HepG2 (cell line): ENCODE measurements around the gene ZNF483. TPM values are rescaled to one million over a fixed set of nuclear protein-coding genes. Genes with fewer than 3 reads are reported as not detected.
A peak's percentile ranks its signal among the peaks of the same experiment; 100 is the strongest.

ENCODE experiments used
- ATF1 ChIP-seq: IDR thresholded peaks from 2 replicates; pipeline ENCODE4 v1.6.1; 2016; ENCODE audit warnings: mild to moderate bottlenecking, control low read depth
- EED ChIP-seq: sonication (generic); formaldehyde crosslinking; IDR thresholded peaks from 2 replicates; pipeline ENCODE4 v1.5.0; 2020; ENCODE audit warnings: mild to moderate bottlenecking, missing genetic modification reagents
- FOXO1 ChIP-seq: sonication (generic); formaldehyde crosslinking; IDR thresholded peaks from 2 replicates; pipeline ENCODE4 v1.4.0; 2020; ENCODE audit warnings: missing genetic modification reagents
- MZF1 ChIP-seq: sonication (generic); formaldehyde crosslinking; IDR thresholded peaks from 2 replicates; pipeline ENCODE4 v1.8.1; 2023; ENCODE audit warnings: mild to moderate bottlenecking, missing genetic modification reagents, borderline replicate concordance
- NFKB2 ChIP-seq: sonication (generic); formaldehyde crosslinking; IDR thresholded peaks from 2 replicates; pipeline ENCODE4 v1.4.0; 2020; ENCODE audit warnings: missing genetic modification reagents, borderline replicate concordance
- PHF20 ChIP-seq: sonication (generic); formaldehyde crosslinking; IDR thresholded peaks from 2 replicates; pipeline ENCODE4 v1.5.0; 2020; ENCODE audit warnings: mild to moderate bottlenecking, missing genetic modification reagents
- RBM39 ChIP-seq: fragments of 200-400 bp; formaldehyde crosslinking; IDR thresholded peaks from one replicate; pipeline ENCODE4 v1.6.1; 2018; ENCODE audit warnings: antibody characterized with exemption, mild to moderate bottlenecking, low read depth, low read length; ENCODE audit not compliant: poor library complexity, severe bottlenecking
- RNF2 ChIP-seq: fragments of 450-650 bp; conservative IDR thresholded peaks from 2 replicates; pipeline ENCODE4 v1.6.1; 2016; ENCODE audit warnings: low read depth
- YY1 ChIP-seq: IDR thresholded peaks from 2 replicates; pipeline ENCODE4 v1.6.1; 2011; ENCODE audit warnings: low read length, low read depth, moderate library complexity, mild to moderate bottlenecking; ENCODE audit not compliant: insufficient read depth, insufficient replicate concordance
- ZBTB3 ChIP-seq: sonication (generic); formaldehyde crosslinking; IDR thresholded peaks from 2 replicates; pipeline ENCODE4 v1.4.0; 2020; ENCODE audit warnings: low read depth, mild to moderate bottlenecking, moderate library complexity, missing genetic modification reagents, borderline replicate concordance
- ZNF317 ChIP-seq: sonication (generic); formaldehyde crosslinking; IDR thresholded peaks from 2 replicates; pipeline ENCODE4 v1.5.0; 2020; ENCODE audit warnings: mild to moderate bottlenecking, missing genetic modification reagents
- ZNF562 ChIP-seq: sonication (generic); formaldehyde crosslinking; IDR thresholded peaks from 2 replicates; pipeline ENCODE4 v1.8.0; 2022; ENCODE audit warnings: missing genetic modification reagents, borderline replicate concordance
- ZNF615 ChIP-seq: sonication (generic); formaldehyde crosslinking; IDR thresholded peaks from 2 replicates; pipeline ENCODE4 v1.5.0; 2020; ENCODE audit warnings: mild to moderate bottlenecking, missing genetic modification reagents, borderline replicate concordance
- polyA plus RNA-seq, 8 experiments: library from polyadenylated mRNA; depleted of rRNA in 3 of 8; stranded (reverse) in 7 of 8; unstranded in 1 of 8; fragments of >200 nt; fragmentation: Illumina TruSeq in 4 of 8; extraction: Trizol in 4 of 8; gene quantifications; 2 replicates each; pipeline versions ENCODE4 v1.2.1 to v1.2.3, GENCODE V29; 2011 to 2016; ENCODE audit warnings: low read depth in 4 of 8, missing spikeins in 1 of 8, mixed read lengths in 1 of 8; ENCODE audit not compliant: insufficient read depth in 1 of 8
- total RNA-seq, 5 experiments: library from RNA; depleted of rRNA; stranded (reverse); fragments of >200 nt; fragmentation: Illumina TruSeq; extraction: Trizol; gene quantifications; 2 replicates each; pipeline ENCODE4 v1.2.3, GENCODE V29; 2016; ENCODE audit warnings: low read depth in 1 of 5
- TF ChIP-seq, protein P1 (sequence below): sonication (generic); formaldehyde crosslinking; IDR thresholded peaks from 2 replicates; pipeline ENCODE4 v1.5.0; 2020; ENCODE audit warnings: missing genetic modification reagents
- TF ChIP-seq, protein P2 (sequence below): sonication (generic); formaldehyde crosslinking; IDR thresholded peaks from 2 replicates; pipeline ENCODE4 v1.5.0; 2020; ENCODE audit warnings: mild to moderate bottlenecking, missing genetic modification reagents, borderline replicate concordance
- TF ChIP-seq, protein P3 (sequence below): sonication (generic); formaldehyde crosslinking; conservative IDR thresholded peaks from 2 replicates; pipeline ENCODE4 v1.4.0; 2020; ENCODE audit warnings: mild to moderate bottlenecking, missing genetic modification reagents, moderate library complexity

The ZNF483 gene
- total and polyA plus RNA-seq, 2 of the 13 experiments (the other 11 are each of a cell fraction or from before 2014, with no cell fraction given): 2.0 to 9.5 TPM

DNA sequence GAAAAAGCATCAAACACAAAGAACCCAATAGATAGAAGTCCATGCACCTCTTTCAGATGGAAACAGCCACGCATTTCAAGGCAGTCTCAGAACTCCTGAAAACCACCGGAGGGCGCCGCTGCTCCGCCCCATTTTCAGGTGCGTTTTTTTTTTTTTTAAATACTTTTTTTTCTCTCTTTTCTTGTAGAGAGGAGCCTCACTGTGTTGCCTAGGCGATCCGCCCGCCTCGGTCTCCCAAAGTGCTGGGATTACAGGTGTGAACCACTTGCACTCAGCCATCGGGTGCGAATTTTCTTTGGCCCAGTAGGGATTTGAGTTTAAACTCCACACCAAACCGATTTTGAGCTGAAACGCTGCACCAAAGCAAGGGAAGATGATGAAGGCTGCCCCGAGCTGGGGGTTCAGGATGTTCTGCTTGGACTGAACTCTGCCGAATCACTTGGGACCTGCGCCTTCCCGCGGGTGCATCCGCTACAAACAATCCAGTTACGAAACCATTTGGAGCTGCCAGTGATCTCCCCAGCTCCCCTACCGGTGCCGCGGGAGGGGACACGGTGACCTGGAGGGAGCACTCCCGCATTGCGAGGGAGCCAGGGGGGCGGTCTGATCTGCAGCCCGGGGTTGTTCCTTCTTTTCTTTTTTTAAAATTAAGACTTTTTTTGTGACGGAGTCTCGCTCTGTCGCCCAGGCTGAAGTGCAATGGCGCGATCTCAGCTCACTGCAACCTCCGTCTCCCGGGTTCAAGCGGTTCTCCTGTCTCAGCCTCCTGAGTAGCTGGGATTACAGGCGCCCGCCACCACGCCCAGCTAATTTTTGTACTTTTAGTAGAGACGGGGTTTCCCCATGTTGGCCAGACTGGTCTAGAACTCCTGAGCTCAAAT lies 73.1 kb downstream of the ZNF483 start (continued):
- TF ChIP-seq, protein P1, sequence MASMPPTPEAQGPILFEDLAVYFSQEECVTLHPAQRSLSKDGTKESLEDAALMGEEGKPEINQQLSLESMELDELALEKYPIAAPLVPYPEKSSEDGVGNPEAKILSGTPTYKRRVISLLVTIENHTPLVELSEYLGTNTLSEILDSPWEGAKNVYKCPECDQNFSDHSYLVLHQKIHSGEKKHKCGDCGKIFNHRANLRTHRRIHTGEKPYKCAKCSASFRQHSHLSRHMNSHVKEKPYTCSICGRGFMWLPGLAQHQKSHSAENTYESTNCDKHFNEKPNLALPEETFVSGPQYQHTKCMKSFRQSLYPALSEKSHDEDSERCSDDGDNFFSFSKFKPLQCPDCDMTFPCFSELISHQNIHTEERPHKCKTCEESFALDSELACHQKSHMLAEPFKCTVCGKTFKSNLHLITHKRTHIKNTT (CRISPR knock-in tag): no peak
- TF ChIP-seq FOXO1 (no peak), RNF2 (no peak), ATF1 (no peak), PHF20 (CRISPR knock-in tag) (no peak), NFKB2 (peak; percentile 48; the same call in 1 of the 2 replicates), ZNF615 (CRISPR knock-in tag) (0 out of 2 replicates have a peak, but pooled peaks have one; percentile 34), ZBTB3 (CRISPR knock-in tag) (no peak), YY1 (no peak), MZF1 (CRISPR knock-in tag) (no peak), EED (CRISPR knock-in tag) (no peak), RBM39 (no peak), ZNF562 (CRISPR knock-in tag) (no peak), ZNF317 (0 out of 2 replicates have a peak, but pooled peaks have one; percentile 18)
- TF ChIP-seq, protein P2, sequence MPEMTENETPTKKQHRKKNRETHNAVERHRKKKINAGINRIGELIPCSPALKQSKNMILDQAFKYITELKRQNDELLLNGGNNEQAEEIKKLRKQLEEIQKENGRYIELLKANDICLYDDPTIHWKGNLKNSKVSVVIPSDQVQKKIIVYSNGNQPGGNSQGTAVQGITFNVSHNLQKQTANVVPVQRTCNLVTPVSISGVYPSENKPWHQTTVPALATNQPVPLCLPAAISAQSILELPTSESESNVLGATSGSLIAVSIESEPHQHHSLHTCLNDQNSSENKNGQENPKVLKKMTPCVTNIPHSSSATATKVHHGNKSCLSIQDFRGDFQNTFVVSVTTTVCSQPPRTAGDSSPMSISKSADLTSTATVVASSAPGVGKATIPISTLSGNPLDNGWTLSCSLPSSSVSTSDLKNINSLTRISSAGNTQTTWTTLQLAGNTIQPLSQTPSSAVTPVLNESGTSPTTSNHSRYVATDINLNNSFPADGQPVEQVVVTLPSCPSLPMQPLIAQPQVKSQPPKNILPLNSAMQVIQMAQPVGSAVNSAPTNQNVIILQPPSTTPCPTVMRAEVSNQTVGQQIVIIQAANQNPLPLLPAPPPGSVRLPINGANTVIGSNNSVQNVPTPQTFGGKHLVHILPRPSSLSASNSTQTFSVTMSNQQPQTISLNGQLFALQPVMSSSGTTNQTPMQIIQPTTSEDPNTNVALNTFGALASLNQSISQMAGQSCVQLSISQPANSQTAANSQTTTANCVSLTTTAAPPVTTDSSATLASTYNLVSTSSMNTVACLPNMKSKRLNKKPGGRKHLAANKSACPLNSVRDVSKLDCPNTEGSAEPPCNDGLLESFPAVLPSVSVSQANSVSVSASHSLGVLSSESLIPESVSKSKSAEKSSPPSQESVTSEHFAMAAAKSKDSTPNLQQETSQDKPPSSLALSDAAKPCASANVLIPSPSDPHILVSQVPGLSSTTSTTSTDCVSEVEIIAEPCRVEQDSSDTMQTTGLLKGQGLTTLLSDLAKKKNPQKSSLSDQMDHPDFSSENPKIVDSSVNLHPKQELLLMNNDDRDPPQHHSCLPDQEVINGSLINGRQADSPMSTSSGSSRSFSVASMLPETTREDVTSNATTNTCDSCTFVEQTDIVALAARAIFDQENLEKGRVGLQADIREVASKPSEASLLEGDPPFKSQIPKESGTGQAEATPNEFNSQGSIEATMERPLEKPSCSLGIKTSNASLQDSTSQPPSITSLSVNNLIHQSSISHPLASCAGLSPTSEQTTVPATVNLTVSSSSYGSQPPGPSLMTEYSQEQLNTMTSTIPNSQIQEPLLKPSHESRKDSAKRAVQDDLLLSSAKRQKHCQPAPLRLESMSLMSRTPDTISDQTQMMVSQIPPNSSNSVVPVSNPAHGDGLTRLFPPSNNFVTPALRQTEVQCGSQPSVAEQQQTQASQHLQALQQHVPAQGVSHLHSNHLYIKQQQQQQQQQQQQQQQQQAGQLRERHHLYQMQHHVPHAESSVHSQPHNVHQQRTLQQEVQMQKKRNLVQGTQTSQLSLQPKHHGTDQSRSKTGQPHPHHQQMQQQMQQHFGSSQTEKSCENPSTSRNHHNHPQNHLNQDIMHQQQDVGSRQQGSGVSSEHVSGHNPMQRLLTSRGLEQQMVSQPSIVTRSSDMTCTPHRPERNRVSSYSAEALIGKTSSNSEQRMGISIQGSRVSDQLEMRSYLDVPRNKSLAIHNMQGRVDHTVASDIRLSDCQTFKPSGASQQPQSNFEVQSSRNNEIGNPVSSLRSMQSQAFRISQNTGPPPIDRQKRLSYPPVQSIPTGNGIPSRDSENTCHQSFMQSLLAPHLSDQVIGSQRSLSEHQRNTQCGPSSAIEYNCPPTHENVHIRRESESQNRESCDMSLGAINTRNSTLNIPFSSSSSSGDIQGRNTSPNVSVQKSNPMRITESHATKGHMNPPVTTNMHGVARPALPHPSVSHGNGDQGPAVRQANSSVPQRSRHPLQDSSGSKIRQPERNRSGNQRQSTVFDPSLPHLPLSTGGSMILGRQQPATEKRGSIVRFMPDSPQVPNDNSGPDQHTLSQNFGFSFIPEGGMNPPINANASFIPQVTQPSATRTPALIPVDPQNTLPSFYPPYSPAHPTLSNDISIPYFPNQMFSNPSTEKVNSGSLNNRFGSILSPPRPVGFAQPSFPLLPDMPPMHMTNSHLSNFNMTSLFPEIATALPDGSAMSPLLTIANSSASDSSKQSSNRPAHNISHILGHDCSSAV: no peak
- TF ChIP-seq, protein P3, sequence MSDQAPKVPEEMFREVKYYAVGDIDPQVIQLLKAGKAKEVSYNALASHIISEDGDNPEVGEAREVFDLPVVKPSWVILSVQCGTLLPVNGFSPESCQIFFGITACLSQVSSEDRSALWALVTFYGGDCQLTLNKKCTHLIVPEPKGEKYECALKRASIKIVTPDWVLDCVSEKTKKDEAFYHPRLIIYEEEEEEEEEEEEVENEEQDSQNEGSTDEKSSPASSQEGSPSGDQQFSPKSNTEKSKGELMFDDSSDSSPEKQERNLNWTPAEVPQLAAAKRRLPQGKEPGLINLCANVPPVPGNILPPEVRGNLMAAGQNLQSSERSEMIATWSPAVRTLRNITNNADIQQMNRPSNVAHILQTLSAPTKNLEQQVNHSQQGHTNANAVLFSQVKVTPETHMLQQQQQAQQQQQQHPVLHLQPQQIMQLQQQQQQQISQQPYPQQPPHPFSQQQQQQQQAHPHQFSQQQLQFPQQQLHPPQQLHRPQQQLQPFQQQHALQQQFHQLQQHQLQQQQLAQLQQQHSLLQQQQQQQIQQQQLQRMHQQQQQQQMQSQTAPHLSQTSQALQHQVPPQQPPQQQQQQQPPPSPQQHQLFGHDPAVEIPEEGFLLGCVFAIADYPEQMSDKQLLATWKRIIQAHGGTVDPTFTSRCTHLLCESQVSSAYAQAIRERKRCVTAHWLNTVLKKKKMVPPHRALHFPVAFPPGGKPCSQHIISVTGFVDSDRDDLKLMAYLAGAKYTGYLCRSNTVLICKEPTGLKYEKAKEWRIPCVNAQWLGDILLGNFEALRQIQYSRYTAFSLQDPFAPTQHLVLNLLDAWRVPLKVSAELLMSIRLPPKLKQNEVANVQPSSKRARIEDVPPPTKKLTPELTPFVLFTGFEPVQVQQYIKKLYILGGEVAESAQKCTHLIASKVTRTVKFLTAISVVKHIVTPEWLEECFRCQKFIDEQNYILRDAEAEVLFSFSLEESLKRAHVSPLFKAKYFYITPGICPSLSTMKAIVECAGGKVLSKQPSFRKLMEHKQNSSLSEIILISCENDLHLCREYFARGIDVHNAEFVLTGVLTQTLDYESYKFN: no peak
